ENCODE measurements around the gene FFAR1.

The FFAR1 gene

GRCh38 chr19:35396240-35396885 is 48.7 kb downstream of the FFAR1 start:
- no peak for DNase-seq

- DNase-seq, result no peak
Observed at GRCh38 chr19:35397064-35397463, 49.4 kb downstream of the FFAR1 start.

All from NCI-H2227 treated with DMSO at 0.1 percent for 48 hours (cell line).